Upper lobe of left lung (tissue), 4 donors: ENCODE data around the gene PRKCH.

Experiments used
- CTCF ChIP-seq, 6 experiments: fragments of 450-650 bp in 4 of 6; fragments of 200-600 bp in 2 of 6; sonication (generic) in 2 of 6; IDR thresholded peaks; one replicate each; pipeline ENCODE4 v1.5.1; 2016 to 2019; ENCODE audit warnings: antibody characterized with exemption in 6 of 6
- POLR2A ChIP-seq, 4 donors: fragments of 450-650 bp; IDR thresholded peaks; one replicate each; pipeline ENCODE4 v1.5.1; 2016 to 2017; ENCODE audit warnings: antibody characterized with exemption in 4 of 4, mild to moderate bottlenecking in 2 of 4
- POLR2AphosphoS5 ChIP-seq, 2 donors: sonication (generic); formaldehyde crosslinking; IDR thresholded peaks; one replicate each; pipeline ENCODE4 v1.5.1; 2017; ENCODE audit warnings: antibody characterized with exemption in 2 of 2

- peak in 2 of 4 donors; percentile 71 to 90 for TF ChIP-seq POLR2A (IDR thresholded peaks at IDR 0.05)
- TF ChIP-seq CTCF (IDR thresholded peaks at IDR 0.05), result peak in 4 of 6 experiments; percentile 33 to 56 (median 42)
- peak; percentile 38 to 66 for TF ChIP-seq POLR2AphosphoS5 (IDR thresholded peaks at IDR 0.05)
Measured at GRCh38 chr14:61321385-61322010, at the start of gene PRKCH.
